22Rv1 (cell line): Measurements from ENCODE around the gene NQO2.

Experiments used
- ZFX ChIP-seq: fragments of 450-650 bp; IDR thresholded peaks from 2 replicates; pipeline ENCODE4 v1.6.1; 2017; ENCODE audit warnings: antibody characterized with exemption, borderline replicate concordance
- TF ChIP-seq, protein P1 (sequence below): fragments of 450-650 bp; IDR thresholded peaks from 2 replicates; pipeline ENCODE4 v1.5.1; 2017; ENCODE audit warnings: mild to moderate bottlenecking

DNA sequence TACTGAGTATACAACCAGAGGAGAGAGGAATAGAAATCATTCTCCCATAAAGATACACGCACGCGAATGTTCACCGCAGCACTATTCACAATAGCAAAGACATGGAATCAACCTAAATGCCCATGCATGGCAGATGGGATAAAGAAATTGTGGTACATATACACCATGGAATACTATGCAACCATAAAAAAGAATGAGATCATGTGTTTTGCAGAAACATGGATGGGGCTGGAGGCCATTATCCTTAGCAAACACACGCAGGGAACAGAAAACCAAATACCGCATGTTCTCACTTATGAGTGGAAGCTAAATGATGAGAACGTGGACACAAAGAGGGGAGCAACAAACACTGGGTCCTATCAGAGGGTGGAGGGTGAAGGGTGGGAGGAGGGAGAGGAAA, 31.8 kb upstream of the NQO2 start:
- TF ChIP-seq, protein P1, sequence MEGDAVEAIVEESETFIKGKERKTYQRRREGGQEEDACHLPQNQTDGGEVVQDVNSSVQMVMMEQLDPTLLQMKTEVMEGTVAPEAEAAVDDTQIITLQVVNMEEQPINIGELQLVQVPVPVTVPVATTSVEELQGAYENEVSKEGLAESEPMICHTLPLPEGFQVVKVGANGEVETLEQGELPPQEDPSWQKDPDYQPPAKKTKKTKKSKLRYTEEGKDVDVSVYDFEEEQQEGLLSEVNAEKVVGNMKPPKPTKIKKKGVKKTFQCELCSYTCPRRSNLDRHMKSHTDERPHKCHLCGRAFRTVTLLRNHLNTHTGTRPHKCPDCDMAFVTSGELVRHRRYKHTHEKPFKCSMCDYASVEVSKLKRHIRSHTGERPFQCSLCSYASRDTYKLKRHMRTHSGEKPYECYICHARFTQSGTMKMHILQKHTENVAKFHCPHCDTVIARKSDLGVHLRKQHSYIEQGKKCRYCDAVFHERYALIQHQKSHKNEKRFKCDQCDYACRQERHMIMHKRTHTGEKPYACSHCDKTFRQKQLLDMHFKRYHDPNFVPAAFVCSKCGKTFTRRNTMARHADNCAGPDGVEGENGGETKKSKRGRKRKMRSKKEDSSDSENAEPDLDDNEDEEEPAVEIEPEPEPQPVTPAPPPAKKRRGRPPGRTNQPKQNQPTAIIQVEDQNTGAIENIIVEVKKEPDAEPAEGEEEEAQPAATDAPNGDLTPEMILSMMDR, result no peak
- no peak for TF ChIP-seq ZFX
